GM21825 (cell line): ENCODE measurements around the gene GPRIN1.

Experiments
- ATAC-seq: cut with Tn5 transposase; IDR thresholded peaks from one replicate; pipeline ENCODE4 v1.9.1; 2021; ENCODE audit warnings: mild to moderate bottlenecking, moderate library complexity; ENCODE audit not compliant: unreplicated experiment

Gene GPRIN1

DNA sequence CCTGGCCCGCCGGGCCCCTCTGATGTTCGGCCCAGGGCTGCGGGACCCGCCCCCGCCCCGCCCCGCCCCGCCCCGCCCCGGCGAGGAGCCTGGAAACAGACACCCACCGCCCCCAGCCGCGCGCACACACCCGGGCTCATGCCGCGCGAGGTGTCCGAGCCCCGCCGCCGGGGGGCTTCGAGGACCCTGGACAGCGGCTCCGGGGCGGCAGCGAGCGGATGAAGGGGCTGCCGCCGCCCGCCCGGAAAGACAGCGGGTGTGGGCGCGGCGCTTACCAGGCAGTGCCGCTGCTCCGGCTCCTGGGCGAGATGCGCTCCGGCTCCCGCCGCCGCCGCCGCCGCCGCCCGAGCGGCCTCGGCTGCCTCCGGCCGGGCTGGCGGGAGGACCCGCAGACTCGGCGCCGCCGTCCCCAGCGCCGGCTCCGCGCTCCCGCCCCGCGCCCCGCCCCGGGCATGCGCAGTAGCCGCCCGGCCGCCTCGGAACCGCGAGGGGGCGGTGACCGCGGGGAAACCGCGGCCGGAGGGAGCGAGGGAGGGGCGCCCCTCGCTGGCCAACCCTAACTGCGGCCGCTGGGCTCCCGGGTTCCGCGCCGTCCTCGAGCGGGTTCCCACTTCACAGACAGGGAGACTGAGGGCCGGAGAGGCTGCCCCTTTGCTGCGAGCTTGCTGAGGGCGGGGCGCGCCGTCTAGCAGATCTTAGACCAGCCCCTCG is at the start of gene GPRIN1:
Gene GPRIN1 (minus strand): TSS at position 433 of the 711 bp plus-strand sequence. CDS start 10,322 bp downstream, outside the sequence.
- ATAC-seq = peak; percentile 80

DNA sequence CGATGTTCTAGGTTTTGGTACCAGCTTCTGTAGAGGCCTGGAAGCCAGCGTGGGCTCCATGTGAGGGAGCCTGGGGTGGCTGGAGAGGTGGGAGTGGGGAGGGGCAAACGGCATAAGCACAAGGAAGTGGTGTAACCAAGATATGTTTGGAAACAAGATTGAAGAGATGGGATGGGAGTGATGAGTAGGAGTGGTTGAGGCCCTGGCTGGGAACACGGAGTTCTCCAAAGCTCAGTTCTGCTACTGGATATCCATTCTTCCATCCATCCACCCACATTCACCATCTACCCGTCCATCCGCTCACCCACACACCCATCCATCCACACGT is 49.5 kb upstream of the GPRIN1 start:
- no peak for ATAC-seq

DNA sequence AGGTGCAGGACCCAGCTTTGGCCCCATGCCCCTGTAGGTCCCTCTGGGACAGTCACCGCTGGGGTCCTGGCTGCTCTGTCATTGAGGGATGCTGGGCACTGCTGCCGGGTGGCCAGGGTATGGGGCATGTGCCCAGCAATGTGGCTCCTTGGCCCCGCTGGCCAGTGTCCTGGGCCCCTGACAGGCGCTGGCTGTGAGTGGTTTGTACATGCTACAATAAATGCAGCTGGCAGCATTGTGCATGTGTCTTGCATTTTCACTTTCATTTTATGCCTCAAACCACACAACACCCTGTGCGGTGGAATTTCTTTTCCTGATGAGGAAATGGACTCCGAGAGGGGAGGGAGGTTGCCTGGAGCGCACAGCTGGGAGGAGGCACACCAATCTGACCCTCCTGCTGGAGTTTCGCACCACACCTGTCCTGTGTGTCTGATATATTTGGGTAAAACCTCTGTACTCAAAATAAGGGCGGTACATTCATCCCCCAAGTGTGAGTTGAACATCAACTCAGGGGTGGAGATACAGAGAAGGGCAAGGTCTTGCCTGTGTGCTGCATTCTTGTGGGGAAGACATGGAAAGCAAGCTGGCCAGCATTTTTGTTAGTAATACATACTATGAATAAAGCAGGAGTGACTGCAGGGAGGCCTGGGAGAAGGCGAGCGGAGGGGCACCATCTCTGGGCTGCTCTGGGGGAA is 49.0 kb upstream of the GPRIN1 start:
- no peak for ATAC-seq

DNA sequence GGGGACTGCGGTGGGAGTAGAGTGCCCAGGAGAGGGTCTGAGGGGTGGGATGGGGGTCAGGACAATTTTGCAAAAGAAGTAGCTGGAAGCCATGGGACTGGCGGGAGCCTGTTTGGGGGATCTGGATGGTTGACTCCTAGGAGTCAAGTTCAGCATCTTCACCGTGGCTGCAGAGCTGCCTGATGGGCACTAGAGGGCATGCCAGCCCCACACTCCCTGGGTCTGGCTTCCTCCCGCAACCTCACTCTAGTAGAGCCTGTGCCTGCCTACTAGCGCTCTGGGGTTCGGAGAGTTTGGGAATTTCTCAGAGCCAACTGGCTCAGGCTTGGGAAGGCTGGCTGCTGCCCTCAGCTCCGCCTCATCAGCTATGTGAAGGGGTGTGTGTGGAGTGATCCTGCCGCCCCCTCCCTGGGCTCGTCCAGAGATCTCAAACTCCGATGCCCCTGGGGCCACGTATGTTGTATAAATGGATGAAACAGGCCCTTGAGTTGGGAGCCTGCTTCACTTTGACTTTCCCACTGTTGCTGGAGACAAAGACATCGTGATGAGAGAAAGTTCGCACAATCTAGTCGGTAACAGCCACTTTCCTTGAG is 48.1 kb upstream of the GPRIN1 start:
- peak; percentile 46 for ATAC-seq

DNA sequence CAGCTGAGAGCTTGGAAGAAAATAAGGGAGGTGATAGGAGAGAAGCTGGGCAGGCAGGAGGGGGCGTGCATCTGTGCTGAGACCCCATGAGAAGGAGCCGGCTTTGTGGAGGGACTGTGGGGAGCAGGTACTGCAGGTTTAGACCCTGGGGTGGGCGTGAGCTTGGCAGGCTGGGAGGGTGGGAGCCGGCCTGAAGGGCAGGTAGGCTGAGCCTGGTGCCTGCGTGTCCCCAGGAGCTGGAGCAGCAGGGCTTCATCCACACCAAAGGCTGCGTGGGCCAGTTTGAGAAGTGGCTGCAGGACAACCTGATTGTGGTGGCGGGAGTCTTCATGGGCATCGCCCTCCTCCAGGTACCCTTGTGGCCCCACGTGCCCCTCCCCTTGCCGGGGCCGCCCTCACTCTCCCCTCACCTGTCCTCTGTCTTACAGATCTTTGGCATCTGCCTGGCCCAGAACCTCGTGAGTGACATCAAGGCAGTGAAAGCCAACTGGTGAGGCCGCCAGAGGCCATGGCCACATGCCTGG is 46.6 kb upstream of the GPRIN1 start:
- ATAC-seq = no peak

DNA sequence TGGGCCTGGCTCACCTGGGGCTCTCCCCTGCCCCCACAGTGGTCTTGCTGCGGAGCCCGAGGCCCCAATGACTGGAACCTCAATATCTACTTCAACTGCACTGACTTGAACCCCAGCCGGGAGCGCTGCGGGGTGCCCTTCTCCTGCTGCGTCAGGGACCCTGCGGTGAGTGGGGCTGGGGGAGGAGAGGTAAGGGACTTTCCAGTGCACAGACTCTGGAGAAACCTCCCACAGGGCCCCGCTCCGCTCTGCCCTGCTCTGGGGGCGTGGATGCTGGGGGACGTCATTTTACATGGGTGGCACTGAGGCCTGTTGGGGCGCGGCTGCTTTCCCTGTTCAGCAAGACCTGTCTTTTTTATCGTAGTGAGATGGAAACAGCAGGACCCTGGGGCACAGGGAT is 44.9 kb upstream of the GPRIN1 start:
- ATAC-seq = no peak

DNA sequence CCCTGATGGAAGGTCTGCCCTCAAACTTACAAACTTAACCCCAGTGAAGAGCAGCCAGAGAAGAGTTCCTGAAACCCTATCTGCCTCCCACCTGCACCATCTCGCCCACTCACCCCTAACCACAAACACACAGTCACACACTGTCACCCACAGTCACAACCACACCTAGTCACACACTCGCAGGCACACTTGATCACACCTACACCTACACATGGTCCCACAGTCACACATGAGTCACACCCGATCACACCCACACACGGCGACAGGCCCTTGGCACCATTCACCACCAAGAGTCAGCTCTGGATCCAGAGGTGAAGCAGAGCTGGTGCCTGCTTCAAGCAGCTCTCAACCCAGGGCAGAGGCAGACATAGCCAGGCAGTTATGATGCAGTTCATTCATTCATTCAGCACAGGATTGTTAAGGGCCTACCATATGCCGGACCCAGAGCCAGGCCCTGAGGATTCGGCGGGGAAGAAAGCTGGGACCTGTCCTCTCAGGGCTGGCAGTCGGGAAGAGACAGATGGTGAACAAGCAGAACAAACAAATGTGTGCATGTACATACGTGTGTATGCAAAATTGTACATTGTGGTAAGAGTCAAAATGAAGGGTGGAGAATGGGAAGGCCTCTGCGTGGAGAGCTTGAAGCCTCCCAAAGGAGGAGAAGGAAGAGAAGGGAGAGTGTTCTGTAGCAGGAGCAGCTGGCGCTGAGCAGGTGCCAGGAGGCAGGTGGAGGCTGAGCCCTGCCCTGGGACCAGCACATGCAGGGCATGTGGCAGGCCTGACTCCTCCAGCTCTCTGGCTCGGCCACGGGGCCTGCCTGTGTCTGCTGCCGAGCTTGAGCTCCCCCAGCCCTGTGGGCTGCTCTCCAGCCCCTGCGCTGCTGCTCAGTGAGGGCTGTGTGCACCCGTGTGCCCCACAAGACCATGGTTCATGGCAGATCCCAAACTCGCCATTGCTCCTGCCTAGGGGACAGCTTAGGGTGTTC is 43.7 kb upstream of the GPRIN1 start:
- ATAC-seq = no peak

DNA sequence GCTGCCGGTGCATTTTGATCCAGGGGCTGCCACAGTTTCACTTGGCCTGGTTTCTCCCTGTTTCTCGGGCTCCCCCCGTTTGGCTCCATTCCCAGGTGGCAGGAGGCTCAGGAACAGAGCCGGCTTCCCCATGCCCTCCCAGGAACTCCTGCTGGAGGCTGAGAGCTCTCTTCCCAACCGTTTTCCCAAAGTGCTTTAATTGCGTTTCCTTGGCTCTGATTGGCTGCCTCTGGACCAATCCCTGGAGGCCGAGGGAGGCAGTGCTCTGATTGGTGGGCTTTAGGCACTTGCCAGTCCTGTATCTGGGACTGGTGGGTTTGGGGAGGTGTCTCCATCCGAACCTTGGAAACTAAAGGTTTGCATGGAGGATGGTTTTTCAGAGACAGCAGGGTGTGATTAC is 42.2 kb upstream of the GPRIN1 start:
- no peak for ATAC-seq

DNA sequence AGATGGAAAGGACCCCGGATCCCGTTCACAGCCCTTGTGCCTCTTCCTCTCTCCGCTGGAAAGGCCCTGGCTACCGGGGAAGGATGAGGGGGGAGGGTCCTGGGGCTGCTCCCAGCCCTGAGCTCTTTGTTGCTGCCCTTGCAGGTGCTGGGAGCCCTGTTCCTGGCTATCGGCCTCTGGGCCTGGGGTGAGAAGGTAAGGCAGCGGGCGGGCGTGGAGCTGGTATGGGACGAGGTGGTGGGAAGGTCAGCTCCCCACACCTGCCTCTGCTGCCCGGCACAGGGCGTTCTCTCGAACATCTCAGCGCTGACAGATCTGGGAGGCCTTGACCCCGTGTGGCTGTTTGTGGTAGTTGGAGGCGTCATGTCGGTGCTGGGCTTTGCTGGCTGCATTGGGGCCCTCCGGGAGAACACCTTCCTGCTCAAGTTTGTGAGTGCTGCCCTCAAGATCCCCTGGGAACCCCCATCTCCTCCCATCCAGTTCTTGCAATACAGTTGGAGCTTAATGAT is 41.6 kb upstream of the GPRIN1 start:
- ATAC-seq = no peak

DNA sequence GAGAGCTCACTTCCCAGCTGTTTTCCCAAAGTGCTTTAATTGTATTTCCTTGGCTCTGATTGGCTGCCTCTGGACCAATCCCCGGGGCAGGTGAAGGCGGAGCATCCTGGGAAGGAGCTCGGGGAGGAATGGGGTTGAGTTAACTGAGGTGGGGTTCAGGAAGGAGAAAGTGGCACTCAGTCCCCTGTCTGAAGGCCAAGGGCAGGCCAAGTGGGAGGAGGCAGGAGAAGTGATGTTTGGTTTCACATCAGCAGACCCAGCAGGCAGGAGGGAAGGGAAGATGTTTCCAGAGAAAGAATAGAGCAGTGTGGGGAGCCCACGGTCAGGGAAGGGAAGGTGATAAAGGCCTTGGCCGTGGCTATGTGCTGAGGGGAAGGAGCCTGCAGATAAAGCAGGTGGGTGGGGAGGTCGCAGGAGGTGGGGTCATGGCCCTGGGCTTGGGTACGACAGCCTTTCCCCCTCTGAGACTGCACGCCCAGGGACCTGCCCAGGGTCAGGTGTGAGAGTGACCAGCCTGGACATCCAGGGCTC is 40.5 kb upstream of the GPRIN1 start:
- ATAC-seq = no peak

DNA sequence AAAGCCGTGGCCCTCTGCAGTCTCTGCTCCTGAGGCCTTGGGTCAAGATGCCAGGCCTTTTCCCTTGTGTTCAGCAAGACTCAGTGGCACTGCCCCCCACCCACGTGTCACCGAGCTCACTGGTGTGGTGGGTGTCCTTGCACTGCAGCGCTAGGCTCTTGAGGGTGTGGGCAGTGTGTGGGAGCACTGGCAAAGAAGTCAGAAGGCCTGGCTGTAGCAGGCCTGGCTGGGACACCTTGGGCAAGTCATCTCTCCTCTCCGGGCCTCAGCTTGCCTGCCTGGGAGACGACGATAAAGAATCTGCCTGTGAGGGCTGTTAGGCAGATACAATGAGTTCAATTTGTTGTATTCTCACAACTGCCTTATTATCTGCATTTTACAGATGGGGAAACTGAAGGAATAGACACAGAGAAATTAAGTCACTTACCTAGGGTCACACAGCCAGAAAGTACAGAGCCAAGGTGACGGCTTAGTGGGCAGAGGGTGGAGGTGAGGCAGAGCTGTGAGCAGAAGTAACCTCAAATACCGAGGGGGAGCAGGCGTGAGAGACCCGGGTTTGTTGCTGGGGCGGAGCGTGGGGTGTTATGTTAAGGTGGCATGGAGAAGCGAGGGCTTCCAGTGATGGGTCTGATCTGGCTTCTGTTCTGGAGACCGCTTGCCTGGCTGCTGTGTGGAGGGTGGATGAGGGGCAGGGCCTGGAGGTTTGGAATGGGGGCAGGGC is 38.7 kb upstream of the GPRIN1 start:
- no peak for ATAC-seq

DNA sequence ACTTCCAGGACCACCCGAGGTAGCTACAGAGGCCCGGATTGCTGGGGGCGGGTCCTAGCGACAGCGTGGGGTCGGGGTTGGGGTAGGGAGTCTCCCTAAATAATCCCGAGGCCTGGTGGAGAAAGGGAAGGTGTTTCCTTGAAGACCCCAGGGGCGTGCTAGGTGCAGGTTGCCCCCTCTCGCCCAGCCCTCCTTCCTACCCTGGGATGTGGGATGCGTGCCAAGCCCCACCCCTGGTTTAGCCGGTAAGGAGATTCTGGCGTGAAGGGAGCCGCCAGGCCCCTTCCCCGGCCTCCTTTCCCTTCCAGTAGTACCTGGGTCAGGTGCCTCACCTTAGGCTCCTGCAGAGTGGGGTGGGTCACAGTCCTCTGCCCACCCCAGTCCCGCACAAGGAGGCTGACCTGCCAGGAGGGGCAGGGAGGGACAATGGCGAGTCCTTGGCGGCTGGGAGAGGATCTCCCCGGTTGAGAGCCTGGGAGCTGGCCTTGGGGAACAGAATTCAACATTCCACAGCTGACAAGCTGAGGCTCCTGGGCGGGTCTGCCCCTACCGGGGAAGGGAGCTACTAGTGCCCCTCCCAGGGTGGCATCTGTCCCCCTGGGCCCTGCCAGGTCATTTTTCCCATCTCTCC is 38.0 kb upstream of the GPRIN1 start:
- ATAC-seq = no peak

DNA sequence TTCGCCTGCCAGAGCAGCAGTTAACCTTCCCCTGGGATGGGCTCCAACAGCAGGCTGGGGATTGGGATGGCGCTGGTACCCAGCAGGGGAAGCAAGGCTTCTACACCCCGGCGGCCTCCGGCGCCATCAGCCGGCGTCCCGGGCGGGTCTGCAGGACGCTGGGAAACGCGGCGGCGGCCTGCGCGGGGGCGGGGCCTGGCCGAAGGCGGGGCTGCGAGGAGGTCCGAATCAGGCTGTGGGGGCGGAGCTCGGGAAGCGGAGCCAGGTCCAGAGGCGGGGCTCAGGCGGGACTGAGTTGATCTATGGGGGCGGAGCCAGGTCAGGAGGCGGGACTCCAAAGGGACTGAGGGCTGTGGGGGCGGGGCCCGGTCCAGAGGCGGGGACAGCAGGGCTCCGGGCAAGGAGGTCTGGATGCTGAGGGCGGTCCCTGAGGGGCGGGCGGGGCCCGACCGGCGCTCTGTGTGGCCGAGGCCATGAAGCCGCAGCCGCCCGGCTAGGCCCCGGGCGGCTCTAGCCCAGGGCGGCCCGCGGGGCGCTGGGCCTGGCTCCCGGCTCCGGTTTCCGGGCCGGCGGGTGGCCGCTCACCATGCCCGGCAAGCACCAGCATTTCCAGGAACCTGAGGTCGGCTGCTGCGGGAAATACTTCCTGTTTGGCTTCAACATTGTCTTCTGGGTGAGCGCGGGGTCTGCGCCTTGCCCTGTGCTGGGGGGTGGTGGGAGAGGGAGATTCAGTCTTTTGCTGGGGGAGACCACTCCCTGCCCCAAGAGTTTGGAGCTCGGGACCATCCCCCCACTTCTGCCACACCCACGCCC is 37.3 kb upstream of the GPRIN1 start, which contains the start of gene TSPAN17:
Gene TSPAN17 (plus strand): TSS at position 455 of the 813 bp plus-strand sequence. CDS start 132 bp downstream, at position 587.
- ATAC-seq = peak; percentile 94

DNA sequence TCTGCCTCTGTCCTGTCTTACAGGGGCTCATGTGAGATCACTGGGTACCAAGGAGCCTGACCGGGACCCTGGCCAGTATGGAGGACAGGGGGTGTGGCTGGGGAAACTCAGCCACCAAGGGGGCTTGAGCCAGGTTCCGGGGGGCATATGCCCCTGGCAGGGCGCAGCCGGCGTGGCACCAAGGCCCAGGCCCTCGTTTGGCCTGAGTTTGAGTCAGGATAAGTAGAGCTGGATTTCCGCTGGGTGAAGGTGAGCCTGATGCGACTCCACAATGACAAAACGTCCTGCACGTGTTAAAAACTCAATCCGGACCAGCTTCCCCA is 36.7 kb upstream of the GPRIN1 start:
- ATAC-seq = peak; percentile 4

DNA sequence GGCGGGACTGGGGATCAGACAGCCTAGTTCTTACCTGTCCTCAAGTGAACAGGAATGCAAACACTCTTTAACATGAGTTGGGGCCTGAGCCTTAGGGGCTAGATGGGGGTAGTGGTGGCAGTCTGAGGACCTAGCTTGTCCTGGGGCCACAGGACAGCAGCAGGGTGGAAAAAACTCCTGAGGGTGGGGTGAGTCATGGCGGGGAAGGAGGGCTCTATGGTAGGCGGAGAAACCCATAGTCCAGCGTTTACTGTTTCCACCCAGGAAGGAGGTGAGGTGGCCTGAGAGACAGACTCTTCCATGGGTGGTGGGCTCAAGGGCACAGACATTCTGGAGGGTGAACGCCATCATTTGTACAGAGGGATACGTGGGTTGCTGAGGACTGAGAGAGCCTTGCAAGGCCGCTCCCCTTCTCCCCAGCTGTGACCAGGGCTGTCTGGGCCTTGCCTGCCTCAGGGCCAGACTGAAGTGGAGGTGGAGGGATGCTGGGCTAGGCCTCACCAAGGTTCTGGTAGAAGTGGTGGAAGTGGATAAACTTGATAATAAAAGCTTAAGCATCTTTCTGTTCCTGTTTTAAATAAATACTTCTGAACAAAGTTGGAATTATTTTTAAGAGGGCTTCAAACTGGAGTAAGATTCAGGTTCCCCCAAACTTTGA is 36.2 kb upstream of the GPRIN1 start:
- ATAC-seq = no peak

DNA sequence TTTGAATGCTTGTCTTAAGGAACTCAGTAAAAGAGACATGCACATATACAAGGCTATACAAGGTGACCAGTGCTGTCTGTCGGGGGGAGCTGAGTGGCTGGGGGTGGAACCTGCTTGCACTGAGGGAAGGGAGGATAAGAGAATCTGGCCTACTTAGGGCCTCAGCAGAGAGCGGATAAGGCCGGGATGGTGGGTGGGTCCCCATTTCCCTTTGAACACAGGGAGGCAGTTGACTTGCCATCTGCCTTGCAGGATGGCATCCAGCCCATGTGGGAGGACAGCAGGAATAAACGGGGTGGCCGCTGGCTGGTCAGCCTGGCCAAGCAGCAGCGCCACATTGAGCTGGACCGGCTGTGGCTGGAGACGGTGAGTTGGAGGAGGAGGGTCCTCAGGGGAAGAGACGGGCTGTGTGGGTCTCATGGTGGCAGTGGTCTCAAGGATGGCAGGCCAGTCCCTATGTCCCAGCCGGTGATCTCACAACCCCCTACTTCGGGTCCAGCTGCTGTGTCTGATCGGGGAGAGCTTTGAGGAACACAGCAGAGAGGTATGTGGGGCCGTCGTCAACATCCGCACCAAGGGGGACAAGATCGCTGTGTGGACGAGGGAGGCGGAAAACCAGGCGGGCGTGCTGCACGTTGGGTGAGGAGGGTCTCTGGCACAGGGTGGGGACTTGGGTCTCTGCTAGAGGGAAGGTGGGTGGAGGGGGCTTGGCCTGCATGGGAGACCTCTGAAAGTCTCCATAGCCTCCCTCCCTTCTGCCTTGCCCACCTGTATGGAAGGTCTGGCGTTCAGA is 35.1 kb upstream of the GPRIN1 start:
- ATAC-seq = no peak

DNA sequence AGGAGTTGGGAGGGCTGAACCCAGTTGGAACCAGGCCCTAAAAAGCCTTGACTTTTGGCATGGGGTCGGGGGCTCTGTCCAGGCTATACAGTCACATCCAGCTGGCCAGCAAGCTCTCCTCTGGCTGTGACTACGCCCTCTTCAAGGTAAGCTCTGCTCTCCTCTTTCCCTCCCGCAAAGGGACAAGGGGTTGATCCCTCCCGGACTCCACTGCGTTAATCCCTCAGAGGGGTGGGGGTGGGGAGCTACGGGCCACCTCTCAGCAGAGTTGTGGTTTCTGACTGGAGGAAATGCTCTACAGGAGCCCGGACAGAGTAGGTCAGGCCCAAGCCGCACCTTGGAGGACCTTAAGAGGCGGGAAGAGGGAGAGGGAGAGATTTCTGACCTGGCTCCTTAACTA is 34.3 kb upstream of the GPRIN1 start:
- no peak for ATAC-seq
